ENCODE data around the gene AHI1. TPM values are rescaled to one million over a fixed set of nuclear protein-coding genes. Genes with fewer than 3 reads are reported as not detected.

Gene AHI1
- total and polyA plus RNA-seq, 2 donors from 2014 or later, result 9.1 to 28.5 TPM

GRCh38 chr6:135306740-135307420, 190.7 kb downstream of the AHI1 start:
- FAIRE-seq, result no peak
- no peaks in the 10 kb centered on the region for H3K27me3 ChIP-seq (ENCODE audit: control insufficient read depth, insufficient read depth, low read length)
- intact Hi-C loops (cut with DNase I), result no loop called here
- H3K4me1 ChIP-seq (ENCODE audit: control insufficient read depth in 2 of 3, insufficient read depth in 2 of 3, low read depth in 1 of 3, low read length in 3 of 3), result no peaks in the 10 kb centered on the region
- DNase-seq, result no peak
- H3K36me3 ChIP-seq (ENCODE audit: control insufficient read depth in 2 of 3, insufficient read depth in 3 of 3, low read length in 3 of 3), result no peaks in the 10 kb centered on the region
- TF ChIP-seq CTCF (IDR thresholded peaks at IDR 0.05; ENCODE audit: borderline replicate concordance, extremely low read depth, insufficient read depth), result no peak
- no peak overlapping the region for H3K9ac ChIP-seq (ENCODE audit: low read length in 3 of 3)
- H3K9me3 ChIP-seq (ENCODE audit: control insufficient read depth in 2 of 3, insufficient read depth in 1 of 3, low read length in 3 of 3), result no peaks in the 10 kb centered on the region
- no peak overlapping the region for H3K27ac ChIP-seq (ENCODE audit: low read depth in 2 of 2, low read length in 2 of 2)
- H3K4me3 ChIP-seq (ENCODE audit: low read length in 3 of 3), result no peak overlapping the region

GRCh38 chr6:135306166-135306565, 191.4 kb downstream of the AHI1 start:
- no peaks in the 10 kb centered on the region for H3K4me1 ChIP-seq (ENCODE audit: control insufficient read depth in 2 of 3, insufficient read depth in 2 of 3, low read depth in 1 of 3, low read length in 3 of 3)
- no peaks in the 10 kb centered on the region for H3K9me3 ChIP-seq (ENCODE audit: control insufficient read depth in 2 of 3, insufficient read depth in 1 of 3, low read length in 3 of 3)
- no peak overlapping the region for H3K4me3 ChIP-seq (ENCODE audit: low read length in 3 of 3)
- H3K36me3 ChIP-seq (ENCODE audit: control insufficient read depth in 2 of 3, insufficient read depth in 3 of 3, low read length in 3 of 3), result no peaks in the 10 kb centered on the region
- DNase-seq (no peak), FAIRE-seq (no peak)
- H3K27ac ChIP-seq (ENCODE audit: low read depth in 2 of 2, low read length in 2 of 2), result no peak overlapping the region
- no peak overlapping the region for H3K9ac ChIP-seq (ENCODE audit: low read length in 3 of 3)
- intact Hi-C loops (cut with DNase I), result no loop called here
- no peak for TF ChIP-seq CTCF (IDR thresholded peaks at IDR 0.05; ENCODE audit: borderline replicate concordance, extremely low read depth, insufficient read depth)
- no peaks in the 10 kb centered on the region for H3K27me3 ChIP-seq (ENCODE audit: control insufficient read depth, insufficient read depth, low read length)

- H3K4me1 ChIP-seq (ENCODE audit: control insufficient read depth in 2 of 3, insufficient read depth in 2 of 3, low read depth in 1 of 3, low read length in 3 of 3), result no peaks in the 10 kb centered on the region
- no peaks in the 10 kb centered on the region for H3K27me3 ChIP-seq (ENCODE audit: control insufficient read depth, insufficient read depth, low read length)
- no peaks in the 10 kb centered on the region for H3K9me3 ChIP-seq (ENCODE audit: control insufficient read depth in 2 of 3, insufficient read depth in 1 of 3, low read length in 3 of 3)
- intact Hi-C loops (cut with DNase I), result no loop called here
- H3K27ac ChIP-seq (ENCODE audit: low read depth in 2 of 2, low read length in 2 of 2), result no peak overlapping the region
- no peak overlapping the region for H3K9ac ChIP-seq (ENCODE audit: low read length in 3 of 3)
- FAIRE-seq (no peak), DNase-seq (no peak)
- no peak for TF ChIP-seq CTCF (IDR thresholded peaks at IDR 0.05; ENCODE audit: borderline replicate concordance, extremely low read depth, insufficient read depth)
- H3K36me3 ChIP-seq (ENCODE audit: control insufficient read depth in 2 of 3, insufficient read depth in 3 of 3, low read length in 3 of 3), result no peaks in the 10 kb centered on the region
- H3K4me3 ChIP-seq (ENCODE audit: low read length in 3 of 3), result no peak overlapping the region
Observed at GRCh38 chr6:135305684-135306083, 191.9 kb downstream of the AHI1 start.

GRCh38 chr6:135304883-135305282, 192.7 kb downstream of the AHI1 start:
- Histone ChIP-seq H3K4me1 (ENCODE audit: control insufficient read depth in 2 of 3, insufficient read depth in 2 of 3, low read depth in 1 of 3, low read length in 3 of 3) (no peaks in the 10 kb centered on the region), H3K9ac (ENCODE audit: low read length in 3 of 3) (no peak overlapping the region), H3K27ac (ENCODE audit: low read depth in 2 of 2, low read length in 2 of 2) (no peak overlapping the region), H3K4me3 (ENCODE audit: low read length in 3 of 3) (no peak overlapping the region), H3K9me3 (ENCODE audit: control insufficient read depth in 2 of 3, insufficient read depth in 1 of 3, low read length in 3 of 3) (no peaks in the 10 kb centered on the region), H3K27me3 (ENCODE audit: control insufficient read depth, insufficient read depth, low read length) (no peaks in the 10 kb centered on the region), H3K36me3 (ENCODE audit: control insufficient read depth in 2 of 3, insufficient read depth in 3 of 3, low read length in 3 of 3) (no peaks in the 10 kb centered on the region)
- no peak for FAIRE-seq
- no peak for DNase-seq
- TF ChIP-seq CTCF (IDR thresholded peaks at IDR 0.05; ENCODE audit: borderline replicate concordance, extremely low read depth, insufficient read depth), result no peak
- intact Hi-C loops (cut with DNase I), result no loop called here
